ENCODE measurements around the gene MSI2. TPM values are rescaled to one million over a fixed set of nuclear protein-coding genes. Genes with fewer than 3 reads are reported as not detected.
A peak's percentile ranks its signal among the peaks of the same experiment; 100 is the strongest.

The MSI2 gene
- total RNA-seq, 1 donor from 2014 or later: 140 TPM

DNA sequence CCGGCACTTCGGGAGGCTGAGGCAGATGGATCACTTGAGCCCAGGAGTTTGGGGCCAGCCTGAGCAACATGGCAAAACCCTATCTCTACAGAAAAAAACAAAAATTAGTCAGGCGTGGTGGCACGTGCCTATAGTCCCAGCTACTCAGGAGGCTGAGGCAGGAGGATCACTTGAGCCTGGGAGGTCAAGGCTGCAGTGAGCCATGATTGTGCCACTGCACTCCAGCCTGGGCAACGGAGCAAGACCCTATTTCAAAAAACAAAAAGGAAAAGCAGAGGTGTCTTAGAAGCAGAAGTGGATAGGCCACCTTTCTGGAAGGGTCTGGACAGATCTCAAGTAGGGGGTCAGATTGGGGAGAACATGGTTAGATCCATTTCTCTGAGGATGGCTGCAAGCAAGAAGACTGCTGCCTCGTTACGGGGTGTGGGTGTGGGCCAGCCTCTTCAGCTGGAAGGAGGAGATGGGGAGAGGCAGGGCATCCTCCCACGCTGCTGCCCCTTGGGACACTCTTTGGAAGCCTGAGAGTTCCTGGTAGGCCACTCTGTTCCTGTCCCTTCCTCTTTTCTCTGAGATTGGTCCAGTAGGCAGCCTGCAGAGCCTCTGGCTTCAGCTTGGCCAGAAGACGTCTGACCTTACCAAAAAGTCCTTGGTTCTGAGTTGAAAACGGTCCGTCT lies 208.0 kb downstream of the MSI2 start:
- no peaks in the 10 kb centered on the region for H3K27me3 Mint-ChIP-seq (ENCODE audit: low read depth)
- peaks cover 11% of the 10 kb centered on the region for H3K36me3 Mint-ChIP-seq (ENCODE audit: low read depth)
- TF ChIP-seq, protein P1, sequence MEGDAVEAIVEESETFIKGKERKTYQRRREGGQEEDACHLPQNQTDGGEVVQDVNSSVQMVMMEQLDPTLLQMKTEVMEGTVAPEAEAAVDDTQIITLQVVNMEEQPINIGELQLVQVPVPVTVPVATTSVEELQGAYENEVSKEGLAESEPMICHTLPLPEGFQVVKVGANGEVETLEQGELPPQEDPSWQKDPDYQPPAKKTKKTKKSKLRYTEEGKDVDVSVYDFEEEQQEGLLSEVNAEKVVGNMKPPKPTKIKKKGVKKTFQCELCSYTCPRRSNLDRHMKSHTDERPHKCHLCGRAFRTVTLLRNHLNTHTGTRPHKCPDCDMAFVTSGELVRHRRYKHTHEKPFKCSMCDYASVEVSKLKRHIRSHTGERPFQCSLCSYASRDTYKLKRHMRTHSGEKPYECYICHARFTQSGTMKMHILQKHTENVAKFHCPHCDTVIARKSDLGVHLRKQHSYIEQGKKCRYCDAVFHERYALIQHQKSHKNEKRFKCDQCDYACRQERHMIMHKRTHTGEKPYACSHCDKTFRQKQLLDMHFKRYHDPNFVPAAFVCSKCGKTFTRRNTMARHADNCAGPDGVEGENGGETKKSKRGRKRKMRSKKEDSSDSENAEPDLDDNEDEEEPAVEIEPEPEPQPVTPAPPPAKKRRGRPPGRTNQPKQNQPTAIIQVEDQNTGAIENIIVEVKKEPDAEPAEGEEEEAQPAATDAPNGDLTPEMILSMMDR (conservative IDR thresholded peaks at IDR 0.05): no peak
- H3K9me3 Mint-ChIP-seq: no peaks in the 10 kb centered on the region
- peak overlapping the region; percentile 9 for H3K27ac Mint-ChIP-seq (ENCODE audit: unreplicated experiment)
- no peak for DNase-seq (ENCODE audit: low read depth, low spot score)
- H3K4me1 Mint-ChIP-seq: peaks cover 86% of the 10 kb centered on the region
- H3K4me3 Mint-ChIP-seq: peak overlapping the region; percentile 21

GRCh38 chr17:57465610-57466009 lies 209.3 kb downstream of the MSI2 start:
- Mint-ChIP-seq H3K27ac (ENCODE audit: unreplicated experiment) (no peak overlapping the region), H3K36me3 (ENCODE audit: low read depth) (peaks cover 11% of the 10 kb centered on the region), H3K27me3 (ENCODE audit: low read depth) (no peaks in the 10 kb centered on the region), H3K9me3 (no peaks in the 10 kb centered on the region), H3K4me1 (peaks cover 87% of the 10 kb centered on the region), H3K4me3 (peak overlapping the region; percentile 69)
- DNase-seq (ENCODE audit: low read depth, low spot score): no peak
- TF ChIP-seq, protein P1 (conservative IDR thresholded peaks at IDR 0.05): no peak

DNA sequence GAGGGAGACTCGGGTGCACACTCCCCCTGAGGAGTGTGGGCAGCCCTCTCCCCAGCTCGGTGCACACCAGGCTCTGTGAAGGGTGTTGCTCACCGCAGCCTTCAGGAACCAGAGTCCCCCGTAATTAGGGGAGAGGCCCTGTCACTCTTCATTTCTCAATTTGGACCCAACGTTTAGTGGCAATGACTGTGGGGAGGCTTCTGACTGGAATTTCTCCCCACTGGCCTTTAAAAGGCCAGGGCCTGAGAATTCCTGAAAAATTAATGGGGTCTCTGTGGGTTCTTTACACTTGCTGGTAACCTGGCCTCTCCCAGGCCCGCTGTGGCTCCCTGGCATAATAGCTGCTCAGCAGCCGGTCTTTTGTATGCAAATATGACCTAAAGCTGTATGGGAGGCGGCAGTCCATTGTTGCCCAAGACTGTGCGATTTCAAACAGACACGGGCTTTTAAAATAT lies 209.7 kb downstream of the MSI2 start:
- H3K27me3 Mint-ChIP-seq (ENCODE audit: low read depth): no peaks in the 10 kb centered on the region
- peak overlapping the region; percentile 91 for H3K27ac Mint-ChIP-seq (ENCODE audit: unreplicated experiment)
- DNase-seq (ENCODE audit: low read depth, low spot score): no peak
- TF ChIP-seq, protein P1 (conservative IDR thresholded peaks at IDR 0.05): no peak
- H3K4me1 Mint-ChIP-seq: peaks cover 84% of the 10 kb centered on the region
- H3K4me3 Mint-ChIP-seq: peak overlapping the region; percentile 69
- peaks cover 11% of the 10 kb centered on the region for H3K36me3 Mint-ChIP-seq (ENCODE audit: low read depth)
- no peaks in the 10 kb centered on the region for H3K9me3 Mint-ChIP-seq

GRCh38 chr17:57466521-57466920 lies 210.2 kb downstream of the MSI2 start:
- H3K27me3 Mint-ChIP-seq (ENCODE audit: low read depth): no peaks in the 10 kb centered on the region
- TF ChIP-seq, protein P1 (conservative IDR thresholded peaks at IDR 0.05): no peak
- H3K36me3 Mint-ChIP-seq (ENCODE audit: low read depth): peaks cover 11% of the 10 kb centered on the region
- no peak for DNase-seq (ENCODE audit: low read depth, low spot score)
- H3K9me3 Mint-ChIP-seq: no peaks in the 10 kb centered on the region
- peaks cover 86% of the 10 kb centered on the region for H3K4me1 Mint-ChIP-seq
- H3K4me3 Mint-ChIP-seq: peak overlapping the region; percentile 69
- H3K27ac Mint-ChIP-seq (ENCODE audit: unreplicated experiment): peak overlapping the region; percentile 91

- Mint-ChIP-seq H3K4me3 (no peak overlapping the region), H3K27ac (ENCODE audit: unreplicated experiment) (peak overlapping the region; percentile 53), H3K4me1 (peaks cover 89% of the 10 kb centered on the region), H3K36me3 (ENCODE audit: low read depth) (peaks cover 9% of the 10 kb centered on the region), H3K9me3 (no peaks in the 10 kb centered on the region), H3K27me3 (ENCODE audit: low read depth) (no peaks in the 10 kb centered on the region)
- TF ChIP-seq, protein P1 (conservative IDR thresholded peaks at IDR 0.05): no peak
- no peak for DNase-seq (ENCODE audit: low read depth, low spot score)
These were observed 210.9 kb downstream of the MSI2 start for GRCh38 chr17:57467226-57467625.

Data from neural crest cell (in vitro differentiated cells).